Activated B cell treated with CpG ODN at 0.5 μM for 24 hours (primary cell): ENCODE measurements around the gene DIO2. TPM values are rescaled to one million over a fixed set of nuclear protein-coding genes. Genes with fewer than 3 reads are reported as not detected.

Source experiments
- ATAC-seq: fragments of 200-7000 bp; cut with Tn5 transposase; one replicate; pipeline ENCODE4 v1.10.0; 2021; ENCODE audit warnings: low read depth, mild to moderate bottlenecking, moderate library complexity
- CTCF ChIA-PET: fragments of 350-600 bp; sonication (Branson Sonifier 250); formaldehyde crosslinking; loops from one replicate; lab custom pipeline; 2021; ENCODE audit warnings: antibody characterized with exemption; lab: Charles Lee
- POLR2A ChIA-PET: fragments of 350-600 bp; sonication (Branson Sonifier 250); formaldehyde crosslinking; loops from one replicate; lab custom pipeline; 2021; ENCODE audit warnings: antibody characterized with exemption; lab: Charles Lee
- DNase-seq: peaks from one replicate; pipeline ENCODE4 v3.0.0; 2022
- H3K27ac Mint-ChIP-seq: one replicate; pipeline ENCODE4 v1.8.0; 2020; ENCODE audit warnings: mixed read lengths
- H3K27me3 Mint-ChIP-seq: one replicate; pipeline ENCODE4 v1.8.0; 2021; ENCODE audit warnings: mixed read lengths
- H3K36me3 Mint-ChIP-seq: one replicate; pipeline ENCODE4 v1.8.0; 2021; ENCODE audit warnings: low read depth, mixed read lengths
- H3K4me1 Mint-ChIP-seq: one replicate; pipeline ENCODE4 v1.8.0; 2021; ENCODE audit warnings: mixed read lengths
- H3K4me3 Mint-ChIP-seq: one replicate; pipeline ENCODE4 v1.8.0; 2020; ENCODE audit warnings: mild to moderate bottlenecking, mixed read lengths
- H3K9me3 Mint-ChIP-seq: one replicate; pipeline ENCODE4 v1.8.0; 2020; ENCODE audit warnings: mixed read lengths
- CTCF ChIP-seq: fragments of 200-600 bp; IDR thresholded peaks from one replicate; pipeline ENCODE4 v1.8.0; 2022; ENCODE audit warnings: antibody characterized with exemption, mild to moderate bottlenecking
- intact Hi-C: fragments of 100-400 bp; cut with micrococcal nuclease; formaldehyde crosslinking; loops from one replicate; pipeline ENCODE4 v1.15.1; 2024
- total RNA-seq: library from RNA; stranded (reverse); gene quantifications from 2 replicates; pipeline ENCODE4 v1.2.3, GENCODE V29; 2022

DIO2 gene
- total RNA-seq, 1 donor from 2014 or later = not detected

- H3K36me3 Mint-ChIP-seq = no peaks in the 10 kb centered on the region
- H3K27ac Mint-ChIP-seq = no peak overlapping the region
- no peaks in the 10 kb centered on the region for H3K4me1 Mint-ChIP-seq
- no peak for TF ChIP-seq CTCF
- no peak overlapping the region for H3K4me3 Mint-ChIP-seq
- H3K9me3 Mint-ChIP-seq = no peaks in the 10 kb centered on the region
- POLR2A ChIA-PET = no interaction called here
- intact Hi-C loops = no loop called here
- no peak for ATAC-seq
- no peak for DNase-seq
- no peaks in the 10 kb centered on the region for H3K27me3 Mint-ChIP-seq
- CTCF ChIA-PET = no interaction called here
Measured at GRCh38 chr14:80200093-80200492, 11.2 kb downstream of the DIO2 start.

GRCh38 chr14:80188571-80188970 lies 22.7 kb downstream of the DIO2 start:
- intact Hi-C loops = no loop called here
- Mint-ChIP-seq H3K27ac (no peak overlapping the region), H3K36me3 (no peaks in the 10 kb centered on the region), H3K4me1 (no peaks in the 10 kb centered on the region), H3K4me3 (no peak overlapping the region), H3K27me3 (no peaks in the 10 kb centered on the region), H3K9me3 (peaks cover 5% of the 10 kb centered on the region)
- ATAC-seq = no peak
- ChIA-PET CTCF (no interaction called here), POLR2A (no interaction called here)
- DNase-seq = no peak
- no peak for TF ChIP-seq CTCF

- ChIA-PET CTCF (no interaction called here), POLR2A (no interaction called here)
- Mint-ChIP-seq H3K4me3 (no peak overlapping the region), H3K27ac (no peak overlapping the region), H3K27me3 (no peaks in the 10 kb centered on the region), H3K4me1 (no peaks in the 10 kb centered on the region), H3K36me3 (no peaks in the 10 kb centered on the region), H3K9me3 (peaks cover 4% of the 10 kb centered on the region)
- DNase-seq (no peak), ATAC-seq (no peak)
- TF ChIP-seq CTCF = no peak
- intact Hi-C loops = no loop called here
Measured at GRCh38 chr14:80186301-80186800, 25.0 kb downstream of the DIO2 start.

- POLR2A ChIA-PET = no interaction called here
- no peak overlapping the region for H3K4me3 Mint-ChIP-seq
- intact Hi-C loops = no loop called here
Measured at GRCh38 chr14:80176893-80177292, 34.4 kb downstream of the DIO2 start.

GRCh38 chr14:80172375-80173051 lies 38.8 kb downstream of the DIO2 start:
- H3K36me3 Mint-ChIP-seq = no peaks in the 10 kb centered on the region
- intact Hi-C loops = no loop called here
- H3K4me1 Mint-ChIP-seq = no peaks in the 10 kb centered on the region
- H3K27ac Mint-ChIP-seq = no peak overlapping the region
- H3K27me3 Mint-ChIP-seq = no peaks in the 10 kb centered on the region
- ChIA-PET CTCF (no interaction called here), POLR2A (no interaction called here)
- H3K4me3 Mint-ChIP-seq = no peak overlapping the region
- peaks cover 3% of the 10 kb centered on the region for H3K9me3 Mint-ChIP-seq
- ATAC-seq = no peak
- TF ChIP-seq CTCF = no peak
- DNase-seq = no peak

More at GRCh38 chr14:80176893-80177292, 34.4 kb downstream of the DIO2 start:
- Mint-ChIP-seq H3K36me3 (no peaks in the 10 kb centered on the region), H3K9me3 (no peaks in the 10 kb centered on the region), H3K4me1 (no peaks in the 10 kb centered on the region), H3K27ac (no peak overlapping the region), H3K27me3 (no peaks in the 10 kb centered on the region)
- DNase-seq (no peak), ATAC-seq (no peak)
- TF ChIP-seq CTCF = no peak
- CTCF ChIA-PET = no interaction called here
